ENCODE measurements around the gene RAVER2.

The RAVER2 gene

GRCh38 chr1:64748706-64749105 lies 3.8 kb downstream of the RAVER2 start:
- Histone ChIP-seq H3K9ac (ENCODE audit: low read depth, low read length) (no peak overlapping the region), H3K27ac (ENCODE audit: low read depth, low read length) (no peak overlapping the region), H3K36me3 (ENCODE audit: control insufficient read depth, insufficient read depth, low read length) (no peaks in the 10 kb centered on the region), H3K9me3 (ENCODE audit: control insufficient read depth, insufficient read depth, low read length) (no peaks in the 10 kb centered on the region), H3K27me3 (ENCODE audit: control insufficient read depth, insufficient read depth, low read length) (no peaks in the 10 kb centered on the region), H3K4me1 (ENCODE audit: control insufficient read depth, insufficient read depth, low read length) (peaks cover 14% of the 10 kb centered on the region), H3K4me3 (ENCODE audit: low read depth, low read length) (no peak overlapping the region)

- no peak overlapping the region for H3K9ac ChIP-seq (ENCODE audit: low read depth, low read length)
- no peak overlapping the region for H3K4me3 ChIP-seq (ENCODE audit: low read depth, low read length)
Measured at GRCh38 chr1:64750092-64750491, 5.2 kb downstream of the RAVER2 start.

GRCh38 chr1:64750875-64751274 lies 6.0 kb downstream of the RAVER2 start:
- Histone ChIP-seq H3K27ac (ENCODE audit: low read depth, low read length) (no peak overlapping the region), H3K36me3 (ENCODE audit: control insufficient read depth, insufficient read depth, low read length) (no peaks in the 10 kb centered on the region), H3K4me1 (ENCODE audit: control insufficient read depth, insufficient read depth, low read length) (peaks cover 18% of the 10 kb centered on the region), H3K9me3 (ENCODE audit: control insufficient read depth, insufficient read depth, low read length) (no peaks in the 10 kb centered on the region), H3K4me3 (ENCODE audit: low read depth, low read length) (no peak overlapping the region), H3K27me3 (ENCODE audit: control insufficient read depth, insufficient read depth, low read length) (no peaks in the 10 kb centered on the region), H3K9ac (ENCODE audit: low read depth, low read length) (no peak overlapping the region)

More at GRCh38 chr1:64750092-64750491, 5.2 kb downstream of the RAVER2 start:
- Histone ChIP-seq H3K4me1 (ENCODE audit: control insufficient read depth, insufficient read depth, low read length) (peaks cover 15% of the 10 kb centered on the region), H3K36me3 (ENCODE audit: control insufficient read depth, insufficient read depth, low read length) (no peaks in the 10 kb centered on the region), H3K9me3 (ENCODE audit: control insufficient read depth, insufficient read depth, low read length) (no peaks in the 10 kb centered on the region), H3K27me3 (ENCODE audit: control insufficient read depth, insufficient read depth, low read length) (no peaks in the 10 kb centered on the region), H3K27ac (ENCODE audit: low read depth, low read length) (no peak overlapping the region)

- no peak overlapping the region for H3K9ac ChIP-seq (ENCODE audit: low read depth, low read length)
- no peaks in the 10 kb centered on the region for H3K27me3 ChIP-seq (ENCODE audit: control insufficient read depth, insufficient read depth, low read length)
- no peak overlapping the region for H3K27ac ChIP-seq (ENCODE audit: low read depth, low read length)
- peaks cover 10% of the 10 kb centered on the region for H3K4me1 ChIP-seq (ENCODE audit: control insufficient read depth, insufficient read depth, low read length)
- no peaks in the 10 kb centered on the region for H3K36me3 ChIP-seq (ENCODE audit: control insufficient read depth, insufficient read depth, low read length)
- H3K4me3 ChIP-seq (ENCODE audit: low read depth, low read length), result no peak overlapping the region
- H3K9me3 ChIP-seq (ENCODE audit: control insufficient read depth, insufficient read depth, low read length), result no peaks in the 10 kb centered on the region
Measured at GRCh38 chr1:64754173-64754572, 9.3 kb downstream of the RAVER2 start.

GRCh38 chr1:64755361-64755760 lies 10.5 kb downstream of the RAVER2 start:
- peaks cover 10% of the 10 kb centered on the region for H3K4me1 ChIP-seq (ENCODE audit: control insufficient read depth, insufficient read depth, low read length)
- H3K4me3 ChIP-seq (ENCODE audit: low read depth, low read length), result no peak overlapping the region
- H3K9me3 ChIP-seq (ENCODE audit: control insufficient read depth, insufficient read depth, low read length), result no peaks in the 10 kb centered on the region
- H3K9ac ChIP-seq (ENCODE audit: low read depth, low read length), result no peak overlapping the region
- no peaks in the 10 kb centered on the region for H3K27me3 ChIP-seq (ENCODE audit: control insufficient read depth, insufficient read depth, low read length)
- H3K36me3 ChIP-seq (ENCODE audit: control insufficient read depth, insufficient read depth, low read length), result no peaks in the 10 kb centered on the region
- no peak overlapping the region for H3K27ac ChIP-seq (ENCODE audit: low read depth, low read length)

- H3K9ac ChIP-seq (ENCODE audit: low read depth, low read length), result no peak overlapping the region
- H3K27ac ChIP-seq (ENCODE audit: low read depth, low read length), result no peak overlapping the region
- H3K4me1 ChIP-seq (ENCODE audit: control insufficient read depth, insufficient read depth, low read length), result peaks cover 10% of the 10 kb centered on the region
- H3K36me3 ChIP-seq (ENCODE audit: control insufficient read depth, insufficient read depth, low read length), result no peaks in the 10 kb centered on the region
- H3K9me3 ChIP-seq (ENCODE audit: control insufficient read depth, insufficient read depth, low read length), result no peaks in the 10 kb centered on the region
- no peak overlapping the region for H3K4me3 ChIP-seq (ENCODE audit: low read depth, low read length)
- H3K27me3 ChIP-seq (ENCODE audit: control insufficient read depth, insufficient read depth, low read length), result no peaks in the 10 kb centered on the region
Measured at GRCh38 chr1:64756770-64757169, 11.9 kb downstream of the RAVER2 start.

GRCh38 chr1:64757213-64757612 lies 12.3 kb downstream of the RAVER2 start:
- H3K9ac ChIP-seq (ENCODE audit: low read depth, low read length), result no peak overlapping the region
- H3K4me3 ChIP-seq (ENCODE audit: low read depth, low read length), result no peak overlapping the region
- no peaks in the 10 kb centered on the region for H3K9me3 ChIP-seq (ENCODE audit: control insufficient read depth, insufficient read depth, low read length)
- no peaks in the 10 kb centered on the region for H3K36me3 ChIP-seq (ENCODE audit: control insufficient read depth, insufficient read depth, low read length)
- no peak overlapping the region for H3K27ac ChIP-seq (ENCODE audit: low read depth, low read length)
- no peaks in the 10 kb centered on the region for H3K27me3 ChIP-seq (ENCODE audit: control insufficient read depth, insufficient read depth, low read length)
- H3K4me1 ChIP-seq (ENCODE audit: control insufficient read depth, insufficient read depth, low read length), result peaks cover 10% of the 10 kb centered on the region

- no peak overlapping the region for H3K27ac ChIP-seq (ENCODE audit: low read depth, low read length)
- no peak overlapping the region for H3K9ac ChIP-seq (ENCODE audit: low read depth, low read length)
- H3K4me3 ChIP-seq (ENCODE audit: low read depth, low read length), result no peak overlapping the region
- H3K36me3 ChIP-seq (ENCODE audit: control insufficient read depth, insufficient read depth, low read length), result no peaks in the 10 kb centered on the region
- no peaks in the 10 kb centered on the region for H3K27me3 ChIP-seq (ENCODE audit: control insufficient read depth, insufficient read depth, low read length)
- H3K4me1 ChIP-seq (ENCODE audit: control insufficient read depth, insufficient read depth, low read length), result peaks cover 10% of the 10 kb centered on the region
- H3K9me3 ChIP-seq (ENCODE audit: control insufficient read depth, insufficient read depth, low read length), result no peaks in the 10 kb centered on the region
Measured at GRCh38 chr1:64758233-64758632, 13.4 kb downstream of the RAVER2 start.

- H3K4me3 ChIP-seq (ENCODE audit: low read depth, low read length), result no peak overlapping the region
- peaks cover 5% of the 10 kb centered on the region for H3K4me1 ChIP-seq (ENCODE audit: control insufficient read depth, insufficient read depth, low read length)
- H3K27me3 ChIP-seq (ENCODE audit: control insufficient read depth, insufficient read depth, low read length), result no peaks in the 10 kb centered on the region
- no peak overlapping the region for H3K27ac ChIP-seq (ENCODE audit: low read depth, low read length)
- H3K36me3 ChIP-seq (ENCODE audit: control insufficient read depth, insufficient read depth, low read length), result no peaks in the 10 kb centered on the region
- no peak overlapping the region for H3K9ac ChIP-seq (ENCODE audit: low read depth, low read length)
- no peaks in the 10 kb centered on the region for H3K9me3 ChIP-seq (ENCODE audit: control insufficient read depth, insufficient read depth, low read length)
Measured at GRCh38 chr1:64759968-64760367, 15.1 kb downstream of the RAVER2 start.

GRCh38 chr1:64765012-64765411 lies 20.1 kb downstream of the RAVER2 start:
- no peak overlapping the region for H3K27ac ChIP-seq (ENCODE audit: low read depth, low read length)
- H3K4me1 ChIP-seq (ENCODE audit: control insufficient read depth, insufficient read depth, low read length), result no peaks in the 10 kb centered on the region
- H3K4me3 ChIP-seq (ENCODE audit: low read depth, low read length), result no peak overlapping the region
- H3K36me3 ChIP-seq (ENCODE audit: control insufficient read depth, insufficient read depth, low read length), result peaks cover 7% of the 10 kb centered on the region
- no peak overlapping the region for H3K9ac ChIP-seq (ENCODE audit: low read depth, low read length)
- H3K27me3 ChIP-seq (ENCODE audit: control insufficient read depth, insufficient read depth, low read length), result no peaks in the 10 kb centered on the region
- no peaks in the 10 kb centered on the region for H3K9me3 ChIP-seq (ENCODE audit: control insufficient read depth, insufficient read depth, low read length)

- no peak overlapping the region for H3K9ac ChIP-seq (ENCODE audit: low read depth, low read length)
- H3K4me3 ChIP-seq (ENCODE audit: low read depth, low read length), result no peak overlapping the region
- H3K4me1 ChIP-seq (ENCODE audit: control insufficient read depth, insufficient read depth, low read length), result no peaks in the 10 kb centered on the region
- no peak overlapping the region for H3K27ac ChIP-seq (ENCODE audit: low read depth, low read length)
- H3K36me3 ChIP-seq (ENCODE audit: control insufficient read depth, insufficient read depth, low read length), result peaks cover 10% of the 10 kb centered on the region
- H3K27me3 ChIP-seq (ENCODE audit: control insufficient read depth, insufficient read depth, low read length), result no peaks in the 10 kb centered on the region
- H3K9me3 ChIP-seq (ENCODE audit: control insufficient read depth, insufficient read depth, low read length), result no peaks in the 10 kb centered on the region
Measured at GRCh38 chr1:64765826-64766225, 21.0 kb downstream of the RAVER2 start.

- Histone ChIP-seq H3K36me3 (ENCODE audit: control insufficient read depth, insufficient read depth, low read length) (peaks cover 10% of the 10 kb centered on the region), H3K9me3 (ENCODE audit: control insufficient read depth, insufficient read depth, low read length) (no peaks in the 10 kb centered on the region), H3K4me1 (ENCODE audit: control insufficient read depth, insufficient read depth, low read length) (no peaks in the 10 kb centered on the region), H3K27ac (ENCODE audit: low read depth, low read length) (no peak overlapping the region), H3K9ac (ENCODE audit: low read depth, low read length) (no peak overlapping the region), H3K27me3 (ENCODE audit: control insufficient read depth, insufficient read depth, low read length) (no peaks in the 10 kb centered on the region), H3K4me3 (ENCODE audit: low read depth, low read length) (no peak overlapping the region)
Measured at GRCh38 chr1:64766429-64766828, 21.6 kb downstream of the RAVER2 start.
